ENCODE measurements around the gene TSKS.

DNA sequence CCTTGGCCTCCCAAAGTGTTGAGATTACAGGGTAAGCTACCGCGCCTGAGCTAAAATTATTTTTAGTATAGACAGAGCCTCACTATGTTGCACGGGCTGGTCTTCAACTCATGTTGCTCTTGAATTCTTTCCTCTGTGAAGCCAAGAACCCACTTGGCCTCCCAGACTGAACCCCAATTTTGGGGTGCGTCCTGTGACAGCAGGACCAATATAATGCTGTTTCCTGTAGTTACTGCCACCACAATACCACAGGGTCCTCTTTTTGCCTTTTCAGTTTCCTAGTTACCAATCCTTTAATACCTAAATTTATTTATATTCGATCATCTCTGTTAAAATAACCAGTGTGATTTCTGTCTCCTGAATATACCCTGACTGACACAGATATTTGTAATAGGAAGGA is 32.9 kb downstream of the TSKS start:
- TF ChIP-seq, protein P1, sequence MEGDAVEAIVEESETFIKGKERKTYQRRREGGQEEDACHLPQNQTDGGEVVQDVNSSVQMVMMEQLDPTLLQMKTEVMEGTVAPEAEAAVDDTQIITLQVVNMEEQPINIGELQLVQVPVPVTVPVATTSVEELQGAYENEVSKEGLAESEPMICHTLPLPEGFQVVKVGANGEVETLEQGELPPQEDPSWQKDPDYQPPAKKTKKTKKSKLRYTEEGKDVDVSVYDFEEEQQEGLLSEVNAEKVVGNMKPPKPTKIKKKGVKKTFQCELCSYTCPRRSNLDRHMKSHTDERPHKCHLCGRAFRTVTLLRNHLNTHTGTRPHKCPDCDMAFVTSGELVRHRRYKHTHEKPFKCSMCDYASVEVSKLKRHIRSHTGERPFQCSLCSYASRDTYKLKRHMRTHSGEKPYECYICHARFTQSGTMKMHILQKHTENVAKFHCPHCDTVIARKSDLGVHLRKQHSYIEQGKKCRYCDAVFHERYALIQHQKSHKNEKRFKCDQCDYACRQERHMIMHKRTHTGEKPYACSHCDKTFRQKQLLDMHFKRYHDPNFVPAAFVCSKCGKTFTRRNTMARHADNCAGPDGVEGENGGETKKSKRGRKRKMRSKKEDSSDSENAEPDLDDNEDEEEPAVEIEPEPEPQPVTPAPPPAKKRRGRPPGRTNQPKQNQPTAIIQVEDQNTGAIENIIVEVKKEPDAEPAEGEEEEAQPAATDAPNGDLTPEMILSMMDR (IDR thresholded peaks at IDR 0.05; ENCODE audit: low read length) = no peak
- TF ChIP-seq EZH2 (optimal IDR thresholded peaks at IDR 0.05; ENCODE audit: low read depth, low read length) (no peak), EZH2phosphoT487 (IDR thresholded peaks at IDR 0.05; ENCODE audit: low read length) (no peak)
